Brain pericyte (primary cell): ENCODE results near the gene ZDHHC11B.

Source experiments
- DNase-seq: peaks from one replicate; pipeline ENCODE4 v3.0.0-alpha.2; 2012; ENCODE audit warnings: low read depth, low spot score

Gene ZDHHC11B

DNA sequence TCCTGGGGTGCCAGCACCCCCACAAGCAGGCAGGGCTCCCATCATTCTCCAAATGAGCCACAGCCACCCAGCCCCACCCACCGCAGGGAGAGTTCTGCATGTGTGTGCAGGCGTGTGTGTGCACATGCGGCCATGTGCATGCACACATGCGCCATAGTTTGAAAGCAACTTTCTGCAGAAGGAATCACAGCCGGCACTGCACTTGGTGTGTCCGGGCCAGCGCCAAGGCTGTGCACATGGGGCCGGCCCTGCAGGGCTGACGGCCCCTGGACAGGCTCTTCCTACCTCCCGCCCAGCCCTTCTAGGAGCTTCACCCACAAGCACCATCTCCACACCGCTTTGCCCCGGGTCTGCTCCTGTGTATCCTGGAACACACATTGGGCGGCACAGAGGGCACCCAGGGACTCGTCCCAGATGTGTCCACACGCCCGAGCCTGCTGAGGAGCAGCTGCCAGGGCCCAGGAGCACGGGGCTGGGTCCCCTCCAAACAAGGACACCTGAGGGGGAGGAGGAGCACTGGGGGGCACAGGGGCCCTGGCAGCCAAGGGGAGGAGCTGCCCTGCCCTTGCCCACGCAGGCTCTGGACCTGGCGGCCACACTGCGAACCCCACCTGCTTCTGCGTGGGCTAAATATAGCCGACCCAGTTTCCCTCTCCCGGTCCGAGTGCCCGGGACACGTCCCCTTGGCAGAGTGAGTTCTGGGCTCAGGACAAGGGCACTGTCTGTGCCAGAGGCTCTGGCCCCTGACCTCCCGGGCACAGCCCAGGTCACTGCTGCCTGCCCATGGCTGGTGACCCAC, 110.5 kb downstream of the ZDHHC11B start:
- DNase-seq = no peak

DNA sequence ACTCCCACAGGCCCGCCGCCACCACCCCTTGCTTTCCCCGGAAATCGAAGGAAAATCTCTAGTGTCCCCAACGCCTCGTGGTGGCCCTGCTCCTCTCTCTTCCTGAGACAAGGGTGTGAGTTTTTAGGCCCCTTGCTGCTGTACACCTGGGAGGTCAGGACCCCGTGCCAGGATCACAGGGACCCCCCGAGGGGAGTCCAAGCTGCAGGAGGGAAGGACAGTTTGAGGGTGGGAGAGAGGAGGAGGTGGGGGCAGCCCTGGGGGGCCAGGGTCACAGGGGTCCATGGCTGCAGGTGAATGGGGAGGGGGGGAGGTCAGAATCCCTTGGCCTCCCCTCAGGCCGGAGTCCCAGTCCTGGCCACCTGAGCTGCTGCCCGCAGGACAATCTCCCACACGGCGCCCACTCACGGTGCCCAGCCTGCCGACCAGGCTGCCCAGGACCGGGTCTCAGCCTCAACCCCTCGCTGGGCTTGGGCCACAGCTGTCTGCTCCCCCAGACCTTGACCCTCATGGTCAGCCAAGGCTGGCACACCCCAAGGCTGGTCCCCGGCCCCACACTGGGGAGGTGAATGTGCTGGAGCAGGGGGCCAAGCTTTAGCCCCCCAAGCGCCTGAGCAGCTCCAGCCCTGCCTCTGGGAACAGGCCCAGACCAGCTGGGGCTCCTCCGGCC, 111.2 kb downstream of the ZDHHC11B start:
- DNase-seq = no peak

DNA sequence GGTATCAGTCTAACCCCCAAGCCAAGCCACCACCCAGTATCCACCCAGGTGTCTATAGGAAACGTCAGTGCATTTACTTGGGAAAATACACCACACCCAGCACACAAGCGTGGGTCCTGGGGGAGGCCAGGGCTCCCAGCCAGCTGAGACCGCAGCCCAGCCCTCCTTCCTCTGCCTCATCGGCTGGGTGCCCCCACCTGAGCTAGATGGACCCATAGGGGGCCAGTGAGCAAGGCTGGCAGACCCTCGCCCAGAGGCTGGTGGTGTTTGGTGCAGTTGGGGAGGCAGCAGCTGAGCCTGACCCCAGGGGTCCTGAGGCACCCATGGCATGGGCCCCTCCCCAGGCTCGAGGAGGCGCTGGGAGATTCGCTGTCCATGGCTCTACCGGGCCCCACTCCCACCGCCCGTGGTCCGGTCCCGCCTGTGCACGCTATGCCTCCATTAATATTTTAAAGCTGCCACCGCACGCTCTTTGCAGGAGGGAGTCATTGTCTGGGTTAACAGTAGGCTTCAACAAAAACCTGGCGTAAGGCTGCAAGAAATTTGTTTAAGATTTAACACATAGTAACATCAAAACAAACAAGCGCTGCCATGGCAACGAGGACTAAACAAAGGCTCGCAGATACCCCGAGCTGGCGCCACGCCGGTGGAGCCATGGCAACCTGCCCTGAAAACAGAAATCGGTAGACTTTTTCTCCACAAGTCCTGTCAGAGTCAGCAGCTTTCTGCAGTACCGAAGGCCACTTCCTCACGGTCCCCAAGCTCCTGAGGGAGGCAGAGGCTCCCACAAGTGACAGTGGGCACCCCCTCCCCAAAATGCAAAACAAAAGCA, 112.0 kb downstream of the ZDHHC11B start:
- DNase-seq = peak; percentile 45

DNA sequence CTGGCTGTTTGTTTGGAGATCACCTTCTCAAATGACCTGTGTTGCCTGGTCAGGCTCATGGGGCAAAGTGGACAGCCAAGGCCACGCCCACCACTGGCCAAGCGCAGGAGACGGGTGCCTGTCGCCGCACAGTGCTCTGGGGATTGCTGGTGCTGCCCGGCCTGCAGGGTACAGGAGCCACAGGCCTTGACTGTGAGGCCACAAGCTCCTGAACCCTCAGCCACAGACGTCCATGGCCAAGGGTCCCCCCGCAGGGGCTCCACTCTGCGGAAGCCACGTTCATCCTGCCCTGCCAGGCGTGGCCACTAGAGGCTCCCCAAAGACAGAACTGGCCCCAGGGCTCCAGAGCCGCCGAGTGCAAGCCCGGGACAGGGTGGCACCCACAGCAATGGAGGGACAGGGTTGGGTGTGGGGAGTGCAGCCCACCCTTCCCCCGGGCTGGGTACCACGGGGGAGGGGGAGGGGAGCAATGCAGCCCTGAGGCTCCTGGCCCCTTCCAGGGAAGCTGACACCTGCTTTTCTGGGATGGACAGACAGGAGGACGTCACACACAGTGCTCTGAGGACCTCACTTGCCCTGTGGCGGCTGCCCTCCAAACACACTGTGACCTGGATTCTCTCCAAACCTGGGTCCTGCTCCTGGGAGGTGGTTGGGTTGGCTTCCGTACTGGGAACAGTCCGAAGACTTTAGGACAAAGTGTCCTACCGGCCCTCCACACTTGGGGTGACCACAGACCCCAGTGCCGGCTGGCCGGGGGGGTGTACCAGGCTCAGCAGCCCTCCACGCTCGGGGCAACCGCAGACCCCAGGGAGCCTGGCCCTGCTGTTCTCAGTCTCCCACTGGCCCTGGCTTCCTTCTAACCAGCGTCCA, 112.8 kb downstream of the ZDHHC11B start:
- DNase-seq = no peak

DNA sequence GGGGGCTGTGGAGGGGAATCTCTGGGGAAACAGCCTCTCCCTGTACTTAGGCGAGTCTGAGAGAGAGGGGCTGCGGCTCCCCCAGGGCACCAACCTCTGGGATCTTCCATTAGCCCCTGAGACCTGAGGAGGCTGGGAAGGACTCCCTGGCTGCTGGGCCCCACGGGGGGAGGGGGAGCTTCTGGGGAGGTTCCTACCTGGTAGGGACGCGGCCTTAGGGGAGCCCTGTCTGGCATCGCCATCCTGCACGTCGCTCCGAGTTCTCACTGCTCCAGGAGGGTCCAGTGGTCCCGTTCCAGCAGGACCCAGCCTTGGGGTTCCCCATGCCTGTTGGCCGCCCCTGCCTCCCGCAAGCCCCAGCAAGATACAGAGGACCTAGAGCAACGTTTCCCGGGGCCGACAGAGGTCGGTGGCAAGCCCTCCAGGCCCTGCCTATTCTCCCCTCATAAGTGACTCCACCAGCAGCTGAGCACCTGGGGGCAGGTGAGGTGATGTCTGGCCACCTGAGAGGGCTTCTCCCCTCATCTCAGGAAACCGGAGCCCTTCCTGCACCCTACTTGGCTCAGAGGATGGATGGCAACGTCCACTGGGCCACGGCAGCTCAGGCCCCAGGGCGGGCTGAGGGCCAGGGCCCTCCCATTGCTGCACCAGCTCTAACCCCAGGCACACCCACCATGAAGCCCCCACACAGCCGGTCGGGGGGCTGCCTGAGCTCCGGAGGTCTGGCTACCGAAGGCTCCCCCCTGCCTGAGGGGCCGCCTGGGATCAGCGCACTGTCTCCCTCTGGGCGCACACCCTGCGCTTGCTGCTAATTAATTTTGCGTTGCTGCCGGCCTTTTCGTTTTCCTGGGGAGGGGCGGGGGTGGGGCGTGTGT, 113.9 kb downstream of the ZDHHC11B start:
- no peak for DNase-seq

DNA sequence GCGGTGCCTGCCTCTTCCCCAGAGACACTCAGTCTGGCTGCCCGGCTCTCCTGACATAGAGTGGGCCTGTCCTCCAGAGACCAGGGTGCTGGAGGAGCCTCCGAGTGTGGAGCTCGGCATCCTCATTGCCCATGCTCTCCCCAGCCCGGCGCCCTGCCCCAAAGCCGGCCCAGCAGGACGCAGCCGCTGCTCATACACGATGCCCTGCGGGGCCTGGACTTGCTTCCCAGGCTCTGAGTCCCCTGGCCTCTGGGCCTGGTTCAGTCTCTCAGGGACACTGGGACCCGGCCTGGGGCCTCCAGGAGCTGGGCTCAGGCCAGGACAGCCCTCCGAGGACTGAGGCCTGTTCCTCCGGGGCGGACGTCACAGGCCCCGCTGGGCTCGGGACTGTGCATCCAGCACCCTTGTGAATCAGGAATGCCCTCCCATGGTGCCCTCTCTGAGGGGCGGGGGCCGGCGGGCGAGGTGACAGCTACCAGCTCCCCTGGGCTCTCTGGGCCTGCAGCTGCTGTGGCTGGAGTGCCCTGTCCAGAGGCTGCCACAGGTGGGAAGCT, 114.6 kb downstream of the ZDHHC11B start:
- no peak for DNase-seq

DNA sequence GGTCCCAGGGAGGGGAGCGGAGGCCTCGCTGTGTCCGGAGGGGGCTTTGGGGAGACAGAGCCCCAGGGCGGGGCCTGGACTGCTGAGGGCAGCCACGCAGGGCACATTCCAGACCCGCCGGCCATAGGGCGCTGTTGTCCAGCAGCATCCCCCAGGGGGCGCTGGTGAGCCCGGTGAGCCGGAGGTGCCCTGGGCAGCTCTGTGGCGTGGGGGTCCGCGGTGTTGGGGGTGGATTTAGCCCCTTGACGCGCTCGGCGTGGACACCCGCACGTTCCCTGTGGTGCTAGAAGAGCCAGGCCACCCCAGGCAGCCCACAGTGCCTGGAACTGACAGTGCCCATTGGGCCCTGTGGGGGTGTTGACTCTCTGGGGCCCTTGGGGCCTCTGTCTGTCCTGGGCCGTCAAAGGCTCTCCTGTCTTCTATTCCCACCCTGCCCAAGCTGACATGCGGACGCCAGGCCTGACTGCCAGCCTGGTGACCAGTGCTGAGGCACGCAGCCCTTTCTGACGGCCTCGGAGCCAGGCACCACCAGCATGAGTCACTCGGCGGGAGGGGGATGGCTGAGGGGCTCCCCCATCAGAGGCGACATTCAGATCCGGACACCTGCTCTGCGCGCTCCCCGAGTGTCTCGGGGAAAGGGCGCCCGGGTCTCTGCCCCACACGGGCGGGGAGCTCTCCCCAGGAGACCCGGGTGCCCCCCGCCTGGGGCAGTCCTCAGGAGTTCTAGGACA, 115.3 kb downstream of the ZDHHC11B start:
- no peak for DNase-seq

DNA sequence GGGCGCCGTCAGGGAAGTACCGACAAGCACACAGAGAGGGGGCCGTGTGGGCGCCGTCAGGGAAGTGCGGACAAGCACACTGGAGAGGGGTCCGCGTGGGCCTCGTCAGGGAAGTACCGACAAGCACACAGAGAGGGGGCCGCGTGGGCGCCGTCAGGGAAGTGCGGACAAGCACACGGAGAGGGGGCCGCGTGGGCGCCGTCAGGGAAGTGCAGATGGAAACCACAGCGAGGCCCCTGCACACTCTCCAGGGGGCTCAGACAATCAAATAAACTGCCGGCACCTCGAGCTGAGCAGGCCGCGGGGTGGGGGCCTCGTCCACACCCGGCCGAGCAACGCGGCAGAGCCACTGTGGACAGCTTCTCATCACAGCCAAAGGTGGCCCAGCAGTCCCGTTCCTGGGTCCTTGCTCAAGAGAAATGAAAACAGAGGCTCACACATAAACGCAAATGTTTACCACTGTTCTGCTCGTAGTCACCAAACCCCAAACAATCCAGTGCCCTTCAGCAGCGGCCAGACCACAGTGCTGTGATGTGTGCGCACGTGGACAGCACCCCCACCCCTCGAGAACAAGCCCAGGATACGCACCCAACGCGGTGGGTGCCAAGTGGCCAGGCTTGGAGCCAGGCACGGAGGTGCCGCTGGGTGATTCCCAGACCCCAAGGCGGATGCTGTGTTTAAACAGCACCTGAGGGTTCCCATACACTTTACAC, 116.1 kb downstream of the ZDHHC11B start:
- no peak for DNase-seq

DNA sequence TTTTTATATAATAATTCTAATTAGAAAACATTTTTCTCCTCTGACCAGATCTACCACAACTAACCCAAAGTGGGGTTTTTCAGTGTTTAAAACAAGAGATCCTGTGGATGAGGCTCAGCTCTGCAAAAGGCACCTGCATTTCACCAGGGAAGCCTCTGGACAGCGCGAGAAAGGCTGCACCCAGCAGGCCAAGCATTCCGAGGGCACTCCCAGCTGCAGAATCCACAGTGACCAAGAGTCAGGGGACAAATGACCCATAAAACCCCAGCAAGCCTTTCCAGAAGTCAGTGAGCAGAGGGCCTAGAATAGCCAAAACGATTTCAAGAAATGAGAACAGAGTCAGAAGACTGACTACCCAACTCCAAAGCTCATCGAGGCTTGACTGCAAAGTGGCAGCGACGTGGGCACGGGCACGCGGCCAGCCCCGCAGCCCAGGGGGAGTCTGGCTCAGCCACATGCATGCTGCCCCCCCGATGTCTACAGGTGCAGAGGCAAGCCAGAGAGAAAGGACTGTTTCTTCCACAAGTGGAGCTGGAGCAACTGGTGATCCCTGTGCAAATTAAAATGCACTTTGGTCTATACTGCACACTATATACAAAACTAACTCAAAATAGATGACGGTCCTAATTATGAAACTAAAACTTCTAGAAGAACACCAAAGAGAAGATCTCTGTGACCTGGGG, 117.6 kb downstream of the ZDHHC11B start:
- DNase-seq = no peak

DNA sequence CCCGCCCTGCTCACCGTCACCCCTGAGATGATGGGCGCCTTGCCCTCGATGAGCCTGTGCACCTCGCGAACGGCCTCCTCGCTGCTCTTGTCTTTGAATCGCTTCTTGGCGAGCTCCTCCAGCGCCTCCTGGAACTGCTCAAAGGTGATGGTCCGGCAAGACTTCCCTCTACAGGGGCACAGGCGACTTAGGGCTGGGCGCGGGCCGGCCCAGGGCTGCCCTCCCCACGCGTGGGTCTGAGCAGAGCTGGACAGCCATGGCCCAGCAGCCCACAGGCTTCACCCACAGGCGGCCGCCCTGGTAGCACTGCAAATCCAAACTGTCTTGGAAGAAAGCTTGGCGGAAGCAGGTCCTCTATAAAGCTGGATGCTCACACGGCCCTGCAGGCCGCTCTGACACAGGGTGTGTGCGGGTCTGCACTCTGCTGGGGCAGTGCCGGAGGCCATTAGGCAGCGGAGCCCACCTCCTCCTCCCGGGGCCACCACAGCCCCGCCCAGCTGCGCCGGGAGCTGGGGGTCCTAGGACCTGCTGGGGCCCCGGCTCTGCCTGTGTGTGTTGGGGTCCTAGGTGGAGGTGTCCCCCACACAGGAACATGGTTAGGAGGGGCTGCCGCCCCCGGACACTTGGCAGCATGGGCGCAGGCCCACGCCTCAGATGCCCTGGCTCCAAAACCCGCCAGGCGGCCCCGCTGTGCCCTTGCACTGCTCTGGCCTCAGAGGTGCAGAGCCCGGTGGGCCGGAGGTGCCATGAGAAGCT, 118.4 kb downstream of the ZDHHC11B start:
- DNase-seq = no peak

DNA sequence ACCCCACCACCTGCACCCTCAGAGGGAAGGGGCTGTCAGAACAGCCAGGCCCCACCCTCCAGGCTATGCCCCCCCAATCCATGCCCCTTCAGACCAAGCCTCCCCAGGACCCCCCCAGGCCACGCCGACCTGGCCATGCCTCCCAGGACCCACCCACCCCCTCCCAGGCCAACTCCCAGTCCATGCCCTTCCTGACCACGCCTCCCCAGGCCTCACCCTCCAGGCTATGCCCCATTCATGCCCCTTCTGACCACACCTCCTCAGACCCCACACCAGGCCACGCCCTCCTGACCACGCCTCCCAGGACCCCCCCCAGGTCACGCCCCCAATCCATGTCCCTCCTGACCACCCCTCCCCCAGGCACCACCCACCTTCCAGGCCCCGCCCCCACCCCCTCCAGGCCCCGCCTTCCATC, 119.0 kb downstream of the ZDHHC11B start:
- no peak for DNase-seq

DNA sequence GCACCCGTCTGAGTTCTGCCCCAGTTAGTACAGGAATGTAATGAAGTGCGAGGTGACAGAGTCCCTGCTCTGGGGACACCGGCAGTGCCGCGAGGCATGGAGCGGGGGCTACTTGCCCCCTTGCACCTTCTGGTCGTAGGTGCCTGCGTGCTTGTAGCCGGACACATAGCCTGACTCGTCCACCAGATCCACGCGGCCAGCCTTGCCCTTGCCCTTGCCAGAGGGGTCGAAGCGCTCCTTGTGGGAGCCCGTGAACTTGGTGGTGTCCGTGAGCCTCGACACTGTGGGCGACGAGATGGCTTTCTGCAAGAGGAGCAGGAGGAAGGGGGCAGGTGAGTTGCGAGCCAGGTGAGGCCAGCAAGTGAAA, 119.6 kb downstream of the ZDHHC11B start:
- no peak for DNase-seq

DNA sequence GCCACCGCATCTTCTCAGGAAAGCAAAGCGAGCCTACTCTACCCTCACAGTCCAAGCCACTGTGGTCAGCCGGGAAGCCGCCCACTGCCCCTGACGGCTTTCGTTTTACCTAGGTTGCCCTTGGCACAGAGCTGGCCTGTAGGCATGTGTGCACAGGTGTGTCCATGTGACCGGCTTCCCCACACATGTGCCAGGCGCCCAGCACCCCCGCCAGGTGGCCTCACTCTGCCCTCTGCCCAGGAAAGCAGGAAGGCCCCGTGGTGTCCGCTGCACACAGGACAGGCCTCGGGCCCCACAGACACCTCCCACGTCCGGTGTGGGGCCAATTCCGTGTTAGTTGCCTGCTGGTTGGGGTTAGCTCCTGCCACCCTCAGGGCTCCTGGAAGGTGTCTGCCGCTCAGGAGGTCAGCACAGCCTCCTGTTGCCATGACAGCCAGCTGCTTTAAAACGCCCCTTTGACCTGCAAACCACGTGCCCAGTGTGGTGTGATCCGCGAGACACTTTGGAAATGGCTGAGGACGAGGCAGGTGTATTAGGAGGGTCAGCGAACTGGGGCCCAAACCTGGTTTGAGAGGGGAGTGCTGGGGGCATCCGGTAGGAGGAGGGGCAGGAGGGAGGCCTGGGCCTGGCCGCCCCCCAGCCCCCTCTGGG, 120.1 kb downstream of the ZDHHC11B start:
- DNase-seq = no peak

DNA sequence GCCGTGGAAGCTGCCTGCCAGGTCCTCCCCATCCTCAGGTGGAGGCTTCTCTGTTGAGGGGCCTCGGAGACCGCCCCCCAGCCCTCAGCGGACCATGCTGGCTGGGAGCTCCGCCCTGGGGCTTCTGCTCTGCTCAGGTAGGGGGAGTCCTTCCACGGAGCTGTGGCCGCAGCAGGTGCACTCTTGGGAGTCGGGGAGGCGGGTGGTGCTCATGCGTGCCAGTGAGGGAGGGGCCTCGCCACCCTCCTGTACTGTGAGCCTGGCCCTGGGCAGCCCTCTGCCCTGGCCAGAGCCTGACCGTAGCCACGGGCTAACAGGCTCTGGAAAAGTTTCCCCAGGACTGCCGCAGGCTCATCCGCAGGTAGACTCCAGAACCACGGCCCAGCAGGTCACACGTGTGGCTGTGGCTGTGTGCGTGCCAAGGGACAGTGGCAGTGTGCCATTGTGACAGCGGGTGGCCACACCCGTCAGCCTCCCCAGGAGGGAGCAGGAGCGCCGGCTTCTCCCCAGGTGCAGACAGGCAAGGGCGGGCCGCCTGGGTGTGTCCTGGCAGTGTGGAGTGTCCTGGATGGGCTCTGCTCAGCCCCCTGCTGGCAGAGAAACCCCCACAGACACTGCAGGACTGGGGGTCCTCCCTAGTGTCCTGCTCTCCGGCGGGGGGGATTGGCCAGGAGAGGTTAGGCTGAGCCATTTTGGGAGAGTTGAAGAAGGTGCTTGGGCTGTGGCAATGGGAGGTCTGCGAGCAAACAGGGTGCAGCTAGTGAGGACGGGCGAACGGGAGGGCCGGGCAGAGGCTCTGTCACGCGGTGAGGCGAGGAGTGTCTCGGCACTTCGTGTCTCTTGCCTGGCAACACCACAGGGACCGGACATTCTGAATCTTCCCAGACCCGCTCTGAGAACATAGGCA, 120.8 kb downstream of the ZDHHC11B start:
- no peak for DNase-seq

DNA sequence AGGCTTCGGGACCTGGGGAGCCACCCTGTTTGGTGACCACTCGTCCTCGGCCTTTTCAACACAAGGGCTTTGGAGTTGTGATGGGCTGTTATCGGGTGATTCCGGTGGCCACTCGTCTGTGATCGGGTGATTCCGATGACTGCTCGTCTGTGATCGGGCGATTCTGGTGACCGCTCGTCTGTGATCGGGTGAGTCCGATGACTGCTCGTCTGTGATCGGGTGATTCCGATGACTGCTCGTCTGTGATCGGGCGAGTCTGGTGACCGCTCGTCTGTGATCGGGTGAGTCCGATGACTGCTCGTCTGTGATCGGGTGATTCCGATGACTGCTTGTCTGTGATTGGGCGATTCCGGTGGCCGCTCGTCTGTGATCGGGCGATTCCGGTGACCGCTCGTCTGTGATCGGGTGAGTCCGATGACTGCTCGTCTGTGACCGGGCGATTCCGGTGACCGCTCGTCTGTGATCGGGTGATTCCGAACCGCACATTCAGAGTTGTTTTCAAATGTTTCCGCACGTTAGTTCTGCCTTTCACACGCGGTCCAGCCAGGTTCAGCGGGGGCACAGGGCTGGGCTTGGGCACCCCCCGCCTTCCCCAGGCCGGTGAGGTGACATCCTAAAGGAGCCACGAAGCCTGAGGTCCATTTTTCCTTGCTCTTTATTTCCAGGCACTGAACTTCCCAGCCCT, 121.6 kb downstream of the ZDHHC11B start:
- no peak for DNase-seq
